Measurements from ENCODE around the gene ANKMY2. TPM values are rescaled to one million over a fixed set of nuclear protein-coding genes. Genes with fewer than 3 reads are reported as not detected.

The ANKMY2 gene
- total and polyA plus RNA-seq, 2 donors (not counting 1 experiment from before 2014, with no cell fraction given): 34.3 to 50.4 TPM

GRCh38 chr7:16649196-16649595 is 3.6 kb upstream of the ANKMY2 start:
- no peak for TF ChIP-seq EZH2 (IDR thresholded peaks at IDR 0.05; ENCODE audit: low read length, missing control alignments)
- no peak for TF ChIP-seq CTCF (conservative IDR thresholded peaks at IDR 0.05 in 1 of 2, IDR thresholded peaks at IDR 0.05 in 1 of 2; ENCODE audit: low read depth in 1 of 2, low read length in 2 of 2)
- Histone ChIP-seq H3K36me3 (ENCODE audit: control insufficient read depth, insufficient read depth, low read length) (no peaks in the 10 kb centered on the region), H3K27ac (ENCODE audit: insufficient read depth, low read length) (no peak overlapping the region), H3K9me3 (ENCODE audit: control insufficient read depth, insufficient read depth, low read depth, low read length) (no peaks in the 10 kb centered on the region), H4K20me1 (ENCODE audit: control insufficient read depth, extremely low read depth, insufficient read depth, low read length) (no peaks in the 10 kb centered on the region), H3K9ac (ENCODE audit: insufficient read depth, low read length) (no peak overlapping the region), H3K4me1 (ENCODE audit: control insufficient read depth, extremely low read depth, insufficient read depth, low read length) (peaks cover 4% of the 10 kb centered on the region), H3K79me2 (ENCODE audit: control insufficient read depth, insufficient read depth, low read length) (peaks cover 61% of the 10 kb centered on the region), H3K4me2 (ENCODE audit: extremely low read depth, insufficient read depth, low read length) (no peak overlapping the region), H3K27me3 (ENCODE audit: control insufficient read depth, insufficient read depth, low read length) (no peaks in the 10 kb centered on the region), H2AFZ (ENCODE audit: low read length) (no peak overlapping the region), H3K4me3 (replicated peaks in 1 of 4; ENCODE audit: control extremely low read depth in 1 of 4, insufficient read depth in 1 of 4, low read depth in 3 of 4, low read length in 4 of 4) (no peak overlapping the region)
- peak in 1 of 2 donors; percentile 67 for DNase-seq (ENCODE audit: low read depth in 2 of 2)

GRCh38 chr7:16648551-16648950 is 3.0 kb upstream of the ANKMY2 start:
- H3K36me3 ChIP-seq (ENCODE audit: control insufficient read depth, insufficient read depth, low read length): no peaks in the 10 kb centered on the region
- no peak overlapping the region for H3K27ac ChIP-seq (ENCODE audit: insufficient read depth, low read length)
- H2AFZ ChIP-seq (ENCODE audit: low read length): no peak overlapping the region
- H3K4me2 ChIP-seq (ENCODE audit: extremely low read depth, insufficient read depth, low read length): no peak overlapping the region
- DNase-seq (ENCODE audit: low read depth in 2 of 2): no peak
- H3K4me3 ChIP-seq (replicated peaks in 1 of 4; ENCODE audit: control extremely low read depth in 1 of 4, insufficient read depth in 1 of 4, low read depth in 3 of 4, low read length in 4 of 4): peak overlapping the region in 2 of 4 experiments; percentile 14 to 19
- H3K79me2 ChIP-seq (ENCODE audit: control insufficient read depth, insufficient read depth, low read length): peaks cover 64% of the 10 kb centered on the region
- no peaks in the 10 kb centered on the region for H3K27me3 ChIP-seq (ENCODE audit: control insufficient read depth, insufficient read depth, low read length)
- no peaks in the 10 kb centered on the region for H4K20me1 ChIP-seq (ENCODE audit: control insufficient read depth, extremely low read depth, insufficient read depth, low read length)
- H3K4me1 ChIP-seq (ENCODE audit: control insufficient read depth, extremely low read depth, insufficient read depth, low read length): peaks cover 4% of the 10 kb centered on the region
- H3K9ac ChIP-seq (ENCODE audit: insufficient read depth, low read length): no peak overlapping the region
- TF ChIP-seq EZH2 (IDR thresholded peaks at IDR 0.05; ENCODE audit: low read length, missing control alignments): no peak
- H3K9me3 ChIP-seq (ENCODE audit: control insufficient read depth, insufficient read depth, low read depth, low read length): no peaks in the 10 kb centered on the region

- Histone ChIP-seq H3K9ac (ENCODE audit: insufficient read depth, low read length) (no peak overlapping the region), H3K36me3 (ENCODE audit: control insufficient read depth, insufficient read depth, low read length) (no peaks in the 10 kb centered on the region), H3K27ac (ENCODE audit: insufficient read depth, low read length) (no peak overlapping the region), H3K27me3 (ENCODE audit: control insufficient read depth, insufficient read depth, low read length) (no peaks in the 10 kb centered on the region), H3K4me2 (ENCODE audit: extremely low read depth, insufficient read depth, low read length) (peak overlapping the region; percentile 82), H3K4me3 (replicated peaks in 1 of 4; ENCODE audit: control extremely low read depth in 1 of 4, insufficient read depth in 1 of 4, low read depth in 3 of 4, low read length in 4 of 4) (peak overlapping the region; percentile 75 to 96 (median 80)), H3K79me2 (ENCODE audit: control insufficient read depth, insufficient read depth, low read length) (peaks cover 64% of the 10 kb centered on the region), H3K4me1 (ENCODE audit: control insufficient read depth, extremely low read depth, insufficient read depth, low read length) (peaks cover 4% of the 10 kb centered on the region), H4K20me1 (ENCODE audit: control insufficient read depth, extremely low read depth, insufficient read depth, low read length) (no peaks in the 10 kb centered on the region), H3K9me3 (ENCODE audit: control insufficient read depth, insufficient read depth, low read depth, low read length) (no peaks in the 10 kb centered on the region), H2AFZ (ENCODE audit: low read length) (no peak overlapping the region)
- TF ChIP-seq CTCF (conservative IDR thresholded peaks at IDR 0.05 in 1 of 2, IDR thresholded peaks at IDR 0.05 in 1 of 2; ENCODE audit: low read depth in 1 of 2, low read length in 2 of 2) (no peak), EZH2 (IDR thresholded peaks at IDR 0.05; ENCODE audit: low read length, missing control alignments) (no peak)
- peak; percentile 27 to 74 for DNase-seq (ENCODE audit: low read depth in 2 of 2)
Observed at GRCh38 chr7:16647435-16647960, 1.9 kb upstream of the ANKMY2 start.
